Esophagus squamous epithelium (tissue), 4 donors: ENCODE results near the gene DDO.
"Not testable (repeated sequence)": the region's sequence is repeated elsewhere in the genome, so short reads cannot be mapped to it uniquely, and the experiment has no call there.

ENCODE experiments used
- POLR2A ChIP-seq, 4 donors: fragments of 450-650 bp; IDR thresholded peaks; one replicate each; pipeline ENCODE4 v1.6.1; 2017; ENCODE audit warnings: antibody characterized with exemption in 4 of 4, mild to moderate bottlenecking in 4 of 4, moderate library complexity in 3 of 4
- TF ChIP-seq, protein P1 (sequence below), 6 experiments: fragments of 450-650 bp in 4 of 6; fragments of 200-600 bp in 2 of 6; sonication (generic) in 2 of 6; IDR thresholded peaks; one replicate each; pipeline ENCODE4 v1.5.1; 2016 to 2019; ENCODE audit warnings: antibody characterized with exemption in 6 of 6, mild to moderate bottlenecking in 4 of 6, moderate library complexity in 4 of 6

DNA sequence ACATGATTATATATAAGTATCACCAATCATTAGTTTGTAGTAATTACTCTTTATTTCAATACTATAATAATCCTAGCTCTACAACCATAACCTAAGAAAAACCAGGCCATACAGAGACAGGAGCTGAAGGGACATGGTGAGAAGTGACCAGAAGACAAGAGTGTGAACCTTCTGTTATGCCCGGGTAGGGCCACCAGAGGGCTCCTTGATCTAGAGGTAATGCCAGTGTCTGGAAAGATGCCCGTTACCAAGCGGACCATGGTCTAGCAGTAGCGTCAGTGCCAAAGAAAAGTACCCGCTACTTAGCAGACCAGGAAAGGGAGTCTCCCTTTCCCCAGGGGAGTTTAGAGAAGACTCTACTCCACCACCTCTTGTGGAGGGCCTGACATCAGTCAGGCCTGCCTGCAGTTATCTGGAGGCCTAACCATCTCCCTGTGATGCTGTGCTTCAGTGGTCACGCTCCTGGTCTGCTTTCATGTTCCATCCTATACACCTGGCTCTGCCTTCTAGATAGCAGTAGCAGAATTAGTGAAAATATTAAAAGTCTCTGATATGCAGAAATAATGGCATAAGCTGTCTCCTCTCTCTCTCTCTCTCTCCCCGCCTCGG lies 42.3 kb upstream of the DDO start:
- TF ChIP-seq, protein P1, sequence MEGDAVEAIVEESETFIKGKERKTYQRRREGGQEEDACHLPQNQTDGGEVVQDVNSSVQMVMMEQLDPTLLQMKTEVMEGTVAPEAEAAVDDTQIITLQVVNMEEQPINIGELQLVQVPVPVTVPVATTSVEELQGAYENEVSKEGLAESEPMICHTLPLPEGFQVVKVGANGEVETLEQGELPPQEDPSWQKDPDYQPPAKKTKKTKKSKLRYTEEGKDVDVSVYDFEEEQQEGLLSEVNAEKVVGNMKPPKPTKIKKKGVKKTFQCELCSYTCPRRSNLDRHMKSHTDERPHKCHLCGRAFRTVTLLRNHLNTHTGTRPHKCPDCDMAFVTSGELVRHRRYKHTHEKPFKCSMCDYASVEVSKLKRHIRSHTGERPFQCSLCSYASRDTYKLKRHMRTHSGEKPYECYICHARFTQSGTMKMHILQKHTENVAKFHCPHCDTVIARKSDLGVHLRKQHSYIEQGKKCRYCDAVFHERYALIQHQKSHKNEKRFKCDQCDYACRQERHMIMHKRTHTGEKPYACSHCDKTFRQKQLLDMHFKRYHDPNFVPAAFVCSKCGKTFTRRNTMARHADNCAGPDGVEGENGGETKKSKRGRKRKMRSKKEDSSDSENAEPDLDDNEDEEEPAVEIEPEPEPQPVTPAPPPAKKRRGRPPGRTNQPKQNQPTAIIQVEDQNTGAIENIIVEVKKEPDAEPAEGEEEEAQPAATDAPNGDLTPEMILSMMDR (IDR thresholded peaks at IDR 0.05) = peak in 4 of 6 experiments; percentile 18 to 51 (median 22)
- TF ChIP-seq POLR2A (IDR thresholded peaks at IDR 0.05) = not testable (repeated sequence)
